Mucosa of descending colon (tissue), 3 donors: Measurements from ENCODE around the gene FAM163B. TPM values are rescaled to one million over a fixed set of nuclear protein-coding genes. Genes with fewer than 3 reads are reported as not detected.

Experiments used
- ATAC-seq: fragments of 200-7000 bp; cut with Tn5 transposase; one replicate; pipeline ENCODE4 v1.9.1; 2020; ENCODE audit warnings: mild to moderate bottlenecking, moderate library complexity
- DNase-seq, 3 donors: peaks; one replicate each; pipeline ENCODE4 v3.0.0-alpha.2; 2020
- H3K36me3 ChIP-seq: fragments of 200-600 bp; one replicate; pipeline ENCODE4 v1.8.0; 2021; ENCODE audit warnings: low read depth, mild to moderate bottlenecking
- H3K4me1 ChIP-seq: fragments of 200-600 bp; one replicate; pipeline ENCODE4 v1.8.0; 2021; ENCODE audit warnings: low read depth, mild to moderate bottlenecking
- H3K4me3 ChIP-seq: fragments of 200-600 bp; one replicate; pipeline ENCODE4 v1.8.0; 2021; ENCODE audit warnings: mild to moderate bottlenecking
- H3K9me3 ChIP-seq: fragments of 200-600 bp; one replicate; pipeline ENCODE4 v1.8.0; 2021; ENCODE audit warnings: mild to moderate bottlenecking
- CTCF ChIP-seq: fragments of 200-600 bp; IDR thresholded peaks from one replicate; pipeline ENCODE4 v1.8.0; 2022; ENCODE audit warnings: antibody characterized with exemption, mild to moderate bottlenecking
- intact Hi-C, 2 donors: fragments of 100-400 bp; cut with DNase I in 1 of 2; cut with micrococcal nuclease in 1 of 2; formaldehyde crosslinking; loops; one replicate each; pipeline versions ENCODE4 v1.11.0 to v1.11.1; 2022; cut with DNase I, micrococcal nuclease
- total RNA-seq, 3 donors: library from RNA; stranded (reverse); fragmentation: NEBNext Ultra II Directional in 2 of 3; extraction: Animal tissue kit (Norgen Biotek cat#: 25700) in 2 of 3; gene quantifications; one replicate each; pipeline versions ENCODE4 v1.2.1 to v1.2.4, GENCODE V29; 2021 to 2023
- donor health status: DM: no; HTN: no; CAD: no; lungs with moderate emphysema.
- donor health status: DM: no; HTN: no; CAD: no.
- donor health status: DM: no; HTN: yes; CAD: no.

Gene FAM163B
- total RNA-seq, 3 donors from 2014 or later: 2.0 to 3.9 (median 3.8) TPM

- Histone ChIP-seq H3K36me3 (no peaks in the 10 kb centered on the region), H3K9me3 (no peaks in the 10 kb centered on the region), H3K4me1 (no peaks in the 10 kb centered on the region), H3K4me3 (no peak overlapping the region)
- no peak for TF ChIP-seq CTCF
- ATAC-seq (no peak), DNase-seq (no peak)
- intact Hi-C loops: no loop called here
These were observed 1.2 kb downstream of the FAM163B start for GRCh38 chr9:133607976-133608375.

- Histone ChIP-seq H3K36me3 (no peaks in the 10 kb centered on the region), H3K4me3 (no peak overlapping the region), H3K9me3 (no peaks in the 10 kb centered on the region), H3K4me1 (no peaks in the 10 kb centered on the region)
- no peak for DNase-seq
- intact Hi-C loops: no loop called here
- ATAC-seq: no peak
- no peak for TF ChIP-seq CTCF
These were observed 1.8 kb downstream of the FAM163B start for GRCh38 chr9:133607381-133607780.

GRCh38 chr9:133606708-133607025 lies 2.5 kb downstream of the FAM163B start:
- TF ChIP-seq CTCF: no peak
- H3K4me3 ChIP-seq: no peak overlapping the region
- H3K36me3 ChIP-seq: no peaks in the 10 kb centered on the region
- H3K9me3 ChIP-seq: no peaks in the 10 kb centered on the region
- intact Hi-C loops: no loop called here
- DNase-seq (no peak), ATAC-seq (no peak)
- no peaks in the 10 kb centered on the region for H3K4me1 ChIP-seq

DNA sequence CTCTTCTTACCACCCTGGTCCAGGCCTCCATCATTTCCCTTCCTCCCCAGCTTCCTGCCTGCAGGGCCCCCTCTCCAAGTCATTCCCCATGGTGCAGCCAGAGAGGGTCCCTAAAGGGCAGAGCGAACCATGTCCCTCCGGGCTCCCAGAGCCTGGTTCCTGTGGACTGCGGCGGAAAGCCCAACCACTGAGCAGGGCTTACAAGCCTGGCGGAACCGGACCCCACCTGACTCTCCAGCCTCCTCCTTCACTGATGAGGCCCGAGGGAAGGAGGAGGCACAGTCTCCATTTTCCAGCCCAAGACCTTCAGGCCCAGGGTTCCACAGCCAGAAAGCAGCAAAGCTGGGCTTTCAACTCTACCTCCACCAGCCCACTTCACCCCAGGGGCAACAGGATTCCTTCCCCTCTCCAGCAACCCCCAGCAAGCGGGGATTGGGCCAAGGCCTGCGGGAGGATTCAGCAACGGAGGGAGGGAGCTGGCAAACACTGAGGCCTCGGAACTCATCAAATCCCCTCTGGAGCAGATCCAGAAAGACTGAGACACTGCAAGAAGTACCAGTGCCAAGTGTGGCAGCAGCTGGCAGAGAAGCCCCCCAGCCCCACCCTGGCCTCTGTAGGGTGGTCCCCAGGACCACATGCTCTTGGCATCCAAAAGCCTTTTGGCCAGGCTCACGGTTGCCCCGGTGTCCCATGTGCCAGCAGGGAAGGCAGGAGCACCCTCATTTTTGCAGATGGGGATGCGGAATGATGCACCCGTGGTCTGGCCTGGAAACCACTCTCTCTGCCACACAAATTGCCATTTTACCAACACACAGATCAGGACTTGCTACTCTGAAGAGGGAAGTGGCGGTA lies 3.1 kb downstream of the FAM163B start:
- H3K36me3 ChIP-seq: no peaks in the 10 kb centered on the region
- no peaks in the 10 kb centered on the region for H3K4me1 ChIP-seq
- no peak overlapping the region for H3K4me3 ChIP-seq
- intact Hi-C loops: no loop called here
- TF ChIP-seq CTCF: no peak
- no peaks in the 10 kb centered on the region for H3K9me3 ChIP-seq
- DNase-seq (no peak), ATAC-seq (no peak)

DNA sequence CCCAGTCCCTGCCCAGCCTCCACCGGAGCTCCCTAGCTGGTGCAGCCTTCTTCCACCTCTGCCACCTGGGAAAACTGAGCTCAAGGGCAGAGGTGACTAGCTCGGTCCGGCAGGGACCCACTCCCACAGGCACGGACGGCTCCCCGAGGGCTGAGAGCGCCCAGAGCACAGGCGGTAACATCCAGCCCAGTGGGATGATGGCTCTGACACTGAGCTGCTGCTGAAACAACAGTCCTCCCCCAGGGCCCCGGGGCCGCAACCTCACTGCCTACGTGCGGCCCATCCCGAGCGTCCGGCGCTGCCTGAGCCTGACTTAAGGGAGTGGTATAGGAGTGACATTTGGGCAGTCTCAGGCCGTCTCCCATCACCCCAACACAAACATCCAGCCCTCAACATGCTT lies 3.7 kb downstream of the FAM163B start:
- Histone ChIP-seq H3K9me3 (no peaks in the 10 kb centered on the region), H3K4me1 (no peaks in the 10 kb centered on the region), H3K36me3 (no peaks in the 10 kb centered on the region), H3K4me3 (no peak overlapping the region)
- DNase-seq (no peak), ATAC-seq (no peak)
- TF ChIP-seq CTCF: no peak
- intact Hi-C loops: no loop called here
